ENCODE measurements around the gene MAP7D2.

- no peak for TF ChIP-seq POLR2A (IDR thresholded peaks at IDR 0.05; ENCODE audit: low read depth, low read length)
- TF ChIP-seq MXI1 (IDR thresholded peaks at IDR 0.05; ENCODE audit: borderline replicate concordance, low read depth, low read length): no peak
- no peak for TF ChIP-seq CTCF (conservative IDR thresholded peaks at IDR 0.05; ENCODE audit: low read depth, low read length)
Observed at GRCh38 chrX:20089845-20090244, 26.9 kb downstream of the MAP7D2 start.

Measured in IMR-90 (cell line).